ENCODE measurements around the gene ZNF784. TPM values are rescaled to one million over a fixed set of nuclear protein-coding genes. Genes with fewer than 3 reads are reported as not detected.

The ZNF784 gene
- total and polyA plus RNA-seq, 10 of the 15 experiments (the other 5 are each of a cell fraction or from before 2014, with no cell fraction given), result 0.10 to 5.2 (median 1.8) TPM

DNA sequence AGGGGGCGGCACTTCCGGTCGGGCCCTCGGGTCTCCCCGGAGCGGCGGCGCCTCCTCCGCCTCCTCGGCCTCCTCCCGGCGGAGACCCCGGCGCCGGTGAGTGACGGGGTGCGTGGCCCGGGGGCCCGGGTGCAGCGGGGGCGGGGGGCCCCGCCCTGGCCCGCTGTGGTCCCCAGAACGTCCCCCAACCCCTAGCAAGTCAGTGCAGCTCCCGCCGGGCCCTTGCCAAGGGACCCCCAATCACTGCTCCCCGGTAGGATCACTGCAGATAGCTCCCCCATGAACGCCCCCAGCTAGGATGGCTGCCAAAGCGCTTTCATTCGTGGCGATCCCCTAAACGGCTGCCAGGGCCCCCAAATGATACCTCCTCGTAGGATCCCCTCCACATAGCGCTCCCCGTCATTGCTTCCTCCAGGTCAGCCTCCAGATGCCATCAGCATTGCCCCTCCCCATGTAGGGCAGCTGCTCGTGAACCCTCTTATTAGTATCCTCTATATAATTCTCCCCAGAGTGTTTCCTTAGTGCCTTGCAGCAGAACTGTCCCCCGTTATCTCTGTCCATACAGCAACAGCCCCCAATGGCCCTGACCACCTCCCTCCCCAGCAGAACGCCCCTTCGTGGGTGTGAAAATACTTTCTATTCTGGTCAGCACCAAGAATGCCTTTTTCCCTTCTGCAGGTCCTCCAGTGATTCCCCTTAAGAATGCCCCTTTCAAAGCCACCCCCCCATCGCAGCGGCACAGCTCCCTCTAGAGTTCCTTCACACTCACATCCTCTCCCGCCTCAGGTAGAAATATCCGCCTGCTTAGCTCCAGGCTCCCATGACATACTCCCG is 18.5 kb downstream of the ZNF784 start, which contains the start of gene ZNF865 (continued):
- TF ChIP-seq CREM (IDR thresholded peaks at IDR 0.05; ENCODE audit: low read depth) (0 out of 2 replicates have a peak, but pooled peaks have one; percentile 29), TARDBP (IDR thresholded peaks at IDR 0.05; ENCODE audit: borderline replicate concordance) (no peak), RB1 (IDR thresholded peaks at IDR 0.05; ENCODE audit: borderline replicate concordance) (no peak), FOXM1 (IDR thresholded peaks at IDR 0.05; ENCODE audit: low read depth, low read length) (0 out of 2 replicates have a peak, but pooled peaks have one; percentile 17), ESRRA (IDR thresholded peaks at IDR 0.05; ENCODE audit: low read length) (no peak), NFYA (IDR thresholded peaks at IDR 0.05; ENCODE audit: borderline replicate concordance, low read depth, low read length) (no peak), SIN3A (IDR thresholded peaks at IDR 0.05; ENCODE audit: low read depth, low read length) (peak; percentile 73; the same call in 1 of the 2 replicates), BMI1 (IDR thresholded peaks at IDR 0.05; ENCODE audit: borderline replicate concordance) (no peak), RUNX3 (IDR thresholded peaks at IDR 0.05; ENCODE audit: low read length) (peak; percentile 49), SPI1 (IDR thresholded peaks at IDR 0.05; ENCODE audit: borderline replicate concordance, insufficient read depth, low read depth, low read length) (0 out of 2 replicates have a peak, but pooled peaks have one; percentile 17), HCFC1 (IDR thresholded peaks at IDR 0.05; ENCODE audit: low read length) (peak; percentile 31; the same call in 1 of the 2 replicates), CHD2 (IDR thresholded peaks at IDR 0.05; ENCODE audit: borderline replicate concordance, low read depth, low read length) (0 out of 2 replicates have a peak, but pooled peaks have one; percentile 35), CEBPB (IDR thresholded peaks at IDR 0.05; ENCODE audit: borderline replicate concordance in 1 of 2, low read depth in 2 of 2, low read length in 2 of 2) (no peak), BRCA1 (IDR thresholded peaks at IDR 0.05; ENCODE audit: low read depth, low read length) (no peak), MTA3 (IDR thresholded peaks at IDR 0.05; ENCODE audit: borderline replicate concordance, low read length) (no peak), TCF12 (IDR thresholded peaks at IDR 0.05; ENCODE audit: low read depth, low read length) (no peak), NR2C2 (IDR thresholded peaks at IDR 0.05; ENCODE audit: borderline replicate concordance, control insufficient read depth, insufficient read length, low read depth) (no peak), RFX5 (IDR thresholded peaks at IDR 0.05; ENCODE audit: low read depth, low read length) (peak; percentile 74; the same call in 1 of the 2 replicates)
- TF ChIP-seq, protein P1, sequence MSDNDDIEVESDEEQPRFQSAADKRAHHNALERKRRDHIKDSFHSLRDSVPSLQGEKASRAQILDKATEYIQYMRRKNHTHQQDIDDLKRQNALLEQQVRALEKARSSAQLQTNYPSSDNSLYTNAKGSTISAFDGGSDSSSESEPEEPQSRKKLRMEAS (IDR thresholded peaks at IDR 0.05; ENCODE audit: low read depth, low read length), result no peak
- TF ChIP-seq, protein P2, sequence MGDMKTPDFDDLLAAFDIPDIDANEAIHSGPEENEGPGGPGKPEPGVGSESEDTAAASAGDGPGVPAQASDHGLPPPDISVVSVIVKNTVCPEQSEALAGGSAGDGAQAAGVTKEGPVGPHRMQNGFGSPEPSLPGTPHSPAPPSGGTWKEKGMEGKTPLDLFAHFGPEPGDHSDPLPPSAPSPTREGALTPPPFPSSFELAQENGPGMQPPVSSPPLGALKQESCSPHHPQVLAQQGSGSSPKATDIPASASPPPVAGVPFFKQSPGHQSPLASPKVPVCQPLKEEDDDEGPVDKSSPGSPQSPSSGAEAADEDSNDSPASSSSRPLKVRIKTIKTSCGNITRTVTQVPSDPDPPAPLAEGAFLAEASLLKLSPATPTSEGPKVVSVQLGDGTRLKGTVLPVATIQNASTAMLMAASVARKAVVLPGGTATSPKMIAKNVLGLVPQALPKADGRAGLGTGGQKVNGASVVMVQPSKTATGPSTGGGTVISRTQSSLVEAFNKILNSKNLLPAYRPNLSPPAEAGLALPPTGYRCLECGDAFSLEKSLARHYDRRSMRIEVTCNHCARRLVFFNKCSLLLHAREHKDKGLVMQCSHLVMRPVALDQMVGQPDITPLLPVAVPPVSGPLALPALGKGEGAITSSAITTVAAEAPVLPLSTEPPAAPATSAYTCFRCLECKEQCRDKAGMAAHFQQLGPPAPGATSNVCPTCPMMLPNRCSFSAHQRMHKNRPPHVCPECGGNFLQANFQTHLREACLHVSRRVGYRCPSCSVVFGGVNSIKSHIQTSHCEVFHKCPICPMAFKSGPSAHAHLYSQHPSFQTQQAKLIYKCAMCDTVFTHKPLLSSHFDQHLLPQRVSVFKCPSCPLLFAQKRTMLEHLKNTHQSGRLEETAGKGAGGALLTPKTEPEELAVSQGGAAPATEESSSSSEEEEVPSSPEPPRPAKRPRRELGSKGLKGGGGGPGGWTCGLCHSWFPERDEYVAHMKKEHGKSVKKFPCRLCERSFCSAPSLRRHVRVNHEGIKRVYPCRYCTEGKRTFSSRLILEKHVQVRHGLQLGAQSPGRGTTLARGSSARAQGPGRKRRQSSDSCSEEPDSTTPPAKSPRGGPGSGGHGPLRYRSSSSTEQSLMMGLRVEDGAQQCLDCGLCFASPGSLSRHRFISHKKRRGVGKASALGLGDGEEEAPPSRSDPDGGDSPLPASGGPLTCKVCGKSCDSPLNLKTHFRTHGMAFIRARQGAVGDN (IDR thresholded peaks at IDR 0.05), result no peak
- TF ChIP-seq, protein P3, sequence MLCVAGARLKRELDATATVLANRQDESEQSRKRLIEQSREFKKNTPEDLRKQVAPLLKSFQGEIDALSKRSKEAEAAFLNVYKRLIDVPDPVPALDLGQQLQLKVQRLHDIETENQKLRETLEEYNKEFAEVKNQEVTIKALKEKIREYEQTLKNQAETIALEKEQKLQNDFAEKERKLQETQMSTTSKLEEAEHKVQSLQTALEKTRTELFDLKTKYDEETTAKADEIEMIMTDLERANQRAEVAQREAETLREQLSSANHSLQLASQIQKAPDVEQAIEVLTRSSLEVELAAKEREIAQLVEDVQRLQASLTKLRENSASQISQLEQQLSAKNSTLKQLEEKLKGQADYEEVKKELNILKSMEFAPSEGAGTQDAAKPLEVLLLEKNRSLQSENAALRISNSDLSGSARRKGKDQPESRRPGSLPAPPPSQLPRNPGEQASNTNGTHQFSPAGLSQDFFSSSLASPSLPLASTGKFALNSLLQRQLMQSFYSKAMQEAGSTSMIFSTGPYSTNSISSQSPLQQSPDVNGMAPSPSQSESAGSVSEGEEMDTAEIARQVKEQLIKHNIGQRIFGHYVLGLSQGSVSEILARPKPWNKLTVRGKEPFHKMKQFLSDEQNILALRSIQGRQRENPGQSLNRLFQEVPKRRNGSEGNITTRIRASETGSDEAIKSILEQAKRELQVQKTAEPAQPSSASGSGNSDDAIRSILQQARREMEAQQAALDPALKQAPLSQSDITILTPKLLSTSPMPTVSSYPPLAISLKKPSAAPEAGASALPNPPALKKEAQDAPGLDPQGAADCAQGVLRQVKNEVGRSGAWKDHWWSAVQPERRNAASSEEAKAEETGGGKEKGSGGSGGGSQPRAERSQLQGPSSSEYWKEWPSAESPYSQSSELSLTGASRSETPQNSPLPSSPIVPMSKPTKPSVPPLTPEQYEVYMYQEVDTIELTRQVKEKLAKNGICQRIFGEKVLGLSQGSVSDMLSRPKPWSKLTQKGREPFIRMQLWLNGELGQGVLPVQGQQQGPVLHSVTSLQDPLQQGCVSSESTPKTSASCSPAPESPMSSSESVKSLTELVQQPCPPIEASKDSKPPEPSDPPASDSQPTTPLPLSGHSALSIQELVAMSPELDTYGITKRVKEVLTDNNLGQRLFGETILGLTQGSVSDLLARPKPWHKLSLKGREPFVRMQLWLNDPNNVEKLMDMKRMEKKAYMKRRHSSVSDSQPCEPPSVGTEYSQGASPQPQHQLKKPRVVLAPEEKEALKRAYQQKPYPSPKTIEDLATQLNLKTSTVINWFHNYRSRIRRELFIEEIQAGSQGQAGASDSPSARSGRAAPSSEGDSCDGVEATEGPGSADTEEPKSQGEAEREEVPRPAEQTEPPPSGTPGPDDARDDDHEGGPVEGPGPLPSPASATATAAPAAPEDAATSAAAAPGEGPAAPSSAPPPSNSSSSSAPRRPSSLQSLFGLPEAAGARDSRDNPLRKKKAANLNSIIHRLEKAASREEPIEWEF (IDR thresholded peaks at IDR 0.05; ENCODE audit: insufficient replicate concordance, low read depth, low read length), result no peak
